CD4-positive, alpha-beta T cell (primary cell): Measurements from ENCODE around the gene ITPKA. TPM values are rescaled to one million over a fixed set of nuclear protein-coding genes. Genes with fewer than 3 reads are reported as not detected.

ENCODE experiments used
- ATAC-seq: fragments of 200-7000 bp; cut with Tn5 transposase; one replicate; pipeline ENCODE4 v1.10.0; 2022; ENCODE audit warnings: mild to moderate bottlenecking; ENCODE audit not compliant: poor library complexity
- CTCF ChIA-PET: fragments of 350-600 bp; sonication (Branson Sonifier 250); formaldehyde crosslinking; loops from one replicate; lab custom pipeline; 2021; ENCODE audit warnings: antibody characterized with exemption, inconsistent platforms; lab: Charles Lee
- POLR2A ChIA-PET: fragments of 350-600 bp; sonication (Branson Sonifier 250); formaldehyde crosslinking; loops from one replicate; lab custom pipeline; 2021; ENCODE audit warnings: antibody characterized with exemption, inconsistent platforms; lab: Charles Lee
- DNase-seq, 14 experiments: peaks; one replicate each; pipeline ENCODE4 v3.0.0-alpha.2; 2013 to 2020; ENCODE audit warnings: mixed read lengths in 2 of 14
- H3K27ac ChIP-seq, 2 donors: one replicate each; pipeline versions ENCODE4 v1.5.1 to v1.7.0; 2013; ENCODE audit warnings: low read length in 2 of 2, low read depth in 1 of 2, mild to moderate bottlenecking in 1 of 2
- H3K27me3 ChIP-seq, 2 experiments: 1 replicate in 1 of 2; 2 replicates in 1 of 2; pipeline versions ENCODE4 v1.6.1 to v1.7.0; 2013; ENCODE audit warnings: low read length in 2 of 2, control low read depth in 1 of 2, mild to moderate bottlenecking in 1 of 2, moderate library complexity in 1 of 2; ENCODE audit not compliant: insufficient read depth in 2 of 2, control insufficient read depth in 1 of 2
- H3K36me3 ChIP-seq: one replicate; pipeline ENCODE4 v1.6.1; 2013; ENCODE audit warnings: low read length, control low read depth; ENCODE audit not compliant: insufficient read depth
- H3K4me1 ChIP-seq: one replicate; pipeline ENCODE4 v1.6.1; 2013; ENCODE audit warnings: low read length, control low read depth; ENCODE audit not compliant: insufficient read depth
- H3K4me3 ChIP-seq: one replicate; pipeline ENCODE4 v1.5.1; 2013; ENCODE audit warnings: mild to moderate bottlenecking, low read length, moderate library complexity
- H3K9me3 ChIP-seq, 2 experiments: 1 replicate in 1 of 2; 2 replicates in 1 of 2; pipeline versions ENCODE4 v1.6.1 to v1.7.0; 2013; ENCODE audit warnings: low read length in 2 of 2, mild to moderate bottlenecking in 2 of 2, control low read depth in 1 of 2, moderate library complexity in 1 of 2; ENCODE audit not compliant: control insufficient read depth in 1 of 2, insufficient read depth in 1 of 2
- H3K27ac Mint-ChIP-seq: one replicate; pipeline ENCODE4 v1.8.0; 2020; ENCODE audit warnings: mixed read lengths
- H3K27me3 Mint-ChIP-seq: one replicate; pipeline ENCODE4 v1.8.0; 2021; ENCODE audit warnings: mixed read lengths
- H3K36me3 Mint-ChIP-seq: one replicate; pipeline ENCODE4 v1.8.0; 2021; ENCODE audit warnings: low read depth, mixed read lengths
- H3K4me1 Mint-ChIP-seq: one replicate; pipeline ENCODE4 v1.8.0; 2021; ENCODE audit warnings: low read depth, mixed read lengths
- H3K4me3 Mint-ChIP-seq: one replicate; pipeline ENCODE4 v1.8.0; 2020; ENCODE audit warnings: mild to moderate bottlenecking, mixed read lengths
- H3K9me3 Mint-ChIP-seq: one replicate; pipeline ENCODE4 v1.8.0; 2020; ENCODE audit warnings: mixed read lengths
- intact Hi-C, 2 experiments: fragments of 100-400 bp; cut with DNase I in 1 of 2; cut with micrococcal nuclease in 1 of 2; formaldehyde crosslinking; loops; one replicate each; pipeline versions ENCODE4 v1.15.1 to v1.9.0; 2023 to 2025; cut with DNase I, micrococcal nuclease
- total RNA-seq, 174 experiments: library from RNA in 2 of 174; stranded (reverse) in 2 of 174; gene quantifications; one replicate each; pipeline ENCODE4 v1.2.3 and lab custom pipeline; 2021 to 2026
- TF ChIP-seq, protein P1 (sequence below): fragments of 200-600 bp; IDR thresholded peaks from one replicate; pipeline ENCODE4 v1.8.0; 2022; ENCODE audit warnings: antibody characterized with exemption, mild to moderate bottlenecking

Gene ITPKA
- total RNA-seq, 2 experiments from 2014 or later, result not detected

DNA sequence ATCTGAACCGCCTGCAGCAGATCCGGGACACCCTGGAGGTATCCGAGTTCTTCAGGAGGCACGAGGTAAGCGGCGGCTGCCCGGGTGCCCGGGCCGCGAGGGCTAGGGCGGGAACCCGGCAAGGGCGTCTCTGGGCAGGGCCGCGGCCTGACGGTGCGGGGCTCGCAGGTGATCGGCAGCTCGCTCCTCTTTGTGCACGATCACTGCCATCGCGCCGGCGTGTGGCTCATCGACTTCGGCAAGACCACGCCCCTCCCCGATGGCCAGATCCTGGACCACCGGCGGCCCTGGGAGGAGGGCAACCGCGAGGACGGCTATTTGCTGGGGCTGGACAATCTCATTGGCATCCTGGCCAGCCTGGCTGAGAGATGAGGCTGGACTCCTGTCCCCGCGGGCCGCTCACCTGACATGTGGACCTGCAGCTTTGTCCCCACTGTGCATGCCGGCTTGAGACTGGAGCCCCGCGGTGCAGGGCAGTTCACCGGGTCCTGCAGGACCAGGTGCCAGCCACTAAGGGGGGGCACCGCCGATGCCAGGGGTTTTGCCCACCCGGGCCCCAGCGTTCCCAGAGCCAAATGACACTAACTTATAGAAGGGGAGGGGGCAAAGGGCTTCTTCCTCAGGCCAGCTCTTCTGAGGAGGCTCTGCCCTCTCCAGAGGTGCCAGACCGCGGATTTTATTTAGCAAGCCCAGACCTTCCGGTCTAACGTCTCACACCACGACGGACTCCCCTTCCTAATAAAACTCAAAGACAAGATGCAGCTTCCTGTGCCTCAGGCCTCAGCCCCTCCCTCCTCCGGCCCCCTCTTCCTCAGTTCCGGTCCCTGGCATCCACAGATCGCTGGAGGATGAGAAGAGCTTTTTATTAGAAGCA, 9.4 kb downstream of the ITPKA start:
- ATAC-seq, result peak; percentile 7
- H3K27ac ChIP-seq, result no peak overlapping the region
- Mint-ChIP-seq H3K27ac (no peak overlapping the region), H3K9me3 (no peaks in the 10 kb centered on the region), H3K4me1 (peaks cover 18% of the 10 kb centered on the region), H3K27me3 (peaks cover 59% of the 10 kb centered on the region), H3K36me3 (no peaks in the 10 kb centered on the region), H3K4me3 (peak overlapping the region; percentile 82)
- no peaks in the 10 kb centered on the region for H3K36me3 ChIP-seq
- peaks cover 30% of the 10 kb centered on the region for H3K4me1 ChIP-seq
- intact Hi-C loops, result no loop called here
- peaks cover 0 to 4% of the 10 kb centered on the region in 2 experiments for H3K9me3 ChIP-seq
- CTCF ChIA-PET, result interaction anchor here (0.5 to 1.2 kb wide), 2 partner anchors 32 to 37 kb away, joined by 3 read pairs; no protein-coding TSS in a partner anchor
- H3K4me3 ChIP-seq, result peak overlapping the region; percentile 52
- peaks cover 34 to 38% of the 10 kb centered on the region in 2 experiments for H3K27me3 ChIP-seq
- no peak for DNase-seq
- POLR2A ChIA-PET, result interaction anchor here (1.4 kb wide), 1 partner anchor 55 kb away, joined by 3 read pairs; no protein-coding TSS in a partner anchor
- TF ChIP-seq, protein P1, sequence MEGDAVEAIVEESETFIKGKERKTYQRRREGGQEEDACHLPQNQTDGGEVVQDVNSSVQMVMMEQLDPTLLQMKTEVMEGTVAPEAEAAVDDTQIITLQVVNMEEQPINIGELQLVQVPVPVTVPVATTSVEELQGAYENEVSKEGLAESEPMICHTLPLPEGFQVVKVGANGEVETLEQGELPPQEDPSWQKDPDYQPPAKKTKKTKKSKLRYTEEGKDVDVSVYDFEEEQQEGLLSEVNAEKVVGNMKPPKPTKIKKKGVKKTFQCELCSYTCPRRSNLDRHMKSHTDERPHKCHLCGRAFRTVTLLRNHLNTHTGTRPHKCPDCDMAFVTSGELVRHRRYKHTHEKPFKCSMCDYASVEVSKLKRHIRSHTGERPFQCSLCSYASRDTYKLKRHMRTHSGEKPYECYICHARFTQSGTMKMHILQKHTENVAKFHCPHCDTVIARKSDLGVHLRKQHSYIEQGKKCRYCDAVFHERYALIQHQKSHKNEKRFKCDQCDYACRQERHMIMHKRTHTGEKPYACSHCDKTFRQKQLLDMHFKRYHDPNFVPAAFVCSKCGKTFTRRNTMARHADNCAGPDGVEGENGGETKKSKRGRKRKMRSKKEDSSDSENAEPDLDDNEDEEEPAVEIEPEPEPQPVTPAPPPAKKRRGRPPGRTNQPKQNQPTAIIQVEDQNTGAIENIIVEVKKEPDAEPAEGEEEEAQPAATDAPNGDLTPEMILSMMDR, result no peak

DNA sequence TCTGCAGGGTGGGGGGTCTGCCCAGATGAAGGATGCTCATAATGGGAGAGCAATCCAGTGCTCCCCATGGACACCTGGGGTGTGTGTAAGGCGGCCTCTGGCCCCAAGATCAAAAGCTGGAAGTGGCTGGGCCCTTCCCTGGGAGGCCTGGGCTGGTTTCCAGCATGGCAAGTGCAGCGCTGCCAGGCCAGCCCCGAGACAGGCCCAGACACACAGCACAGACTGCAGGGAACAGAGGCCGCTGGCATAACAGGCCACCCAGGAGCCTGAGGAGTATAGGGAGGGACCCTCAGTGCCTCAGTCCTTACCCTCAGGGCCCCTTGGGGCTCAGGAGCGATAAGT, 10.0 kb downstream of the ITPKA start:
- Histone ChIP-seq H3K36me3 (no peaks in the 10 kb centered on the region), H3K4me3 (no peak overlapping the region), H3K9me3 (peaks cover 0 to 4% of the 10 kb centered on the region in 2 experiments), H3K27me3 (peaks cover 28 to 32% of the 10 kb centered on the region in 2 experiments), H3K27ac (no peak overlapping the region), H3K4me1 (peaks cover 30% of the 10 kb centered on the region)
- H3K9me3 Mint-ChIP-seq, result no peaks in the 10 kb centered on the region
- DNase-seq (no peak), ATAC-seq (no peak)
- ChIA-PET POLR2A (interaction anchor here (1.4 kb wide), 1 partner anchor 54 kb away, joined by 3 read pairs; no protein-coding TSS in a partner anchor), CTCF (interaction anchor here (0.5 to 1.2 kb wide), 2 partner anchors 33 to 38 kb away, joined by 3 read pairs; no protein-coding TSS in a partner anchor)
- TF ChIP-seq, protein P1, result no peak
- H3K27me3 Mint-ChIP-seq, result peaks cover 53% of the 10 kb centered on the region
- no peak overlapping the region for H3K27ac Mint-ChIP-seq
- H3K4me3 Mint-ChIP-seq, result peak overlapping the region; percentile 76
- H3K4me1 Mint-ChIP-seq, result peaks cover 18% of the 10 kb centered on the region
- no peaks in the 10 kb centered on the region for H3K36me3 Mint-ChIP-seq
- intact Hi-C loops, result no loop called here

DNA sequence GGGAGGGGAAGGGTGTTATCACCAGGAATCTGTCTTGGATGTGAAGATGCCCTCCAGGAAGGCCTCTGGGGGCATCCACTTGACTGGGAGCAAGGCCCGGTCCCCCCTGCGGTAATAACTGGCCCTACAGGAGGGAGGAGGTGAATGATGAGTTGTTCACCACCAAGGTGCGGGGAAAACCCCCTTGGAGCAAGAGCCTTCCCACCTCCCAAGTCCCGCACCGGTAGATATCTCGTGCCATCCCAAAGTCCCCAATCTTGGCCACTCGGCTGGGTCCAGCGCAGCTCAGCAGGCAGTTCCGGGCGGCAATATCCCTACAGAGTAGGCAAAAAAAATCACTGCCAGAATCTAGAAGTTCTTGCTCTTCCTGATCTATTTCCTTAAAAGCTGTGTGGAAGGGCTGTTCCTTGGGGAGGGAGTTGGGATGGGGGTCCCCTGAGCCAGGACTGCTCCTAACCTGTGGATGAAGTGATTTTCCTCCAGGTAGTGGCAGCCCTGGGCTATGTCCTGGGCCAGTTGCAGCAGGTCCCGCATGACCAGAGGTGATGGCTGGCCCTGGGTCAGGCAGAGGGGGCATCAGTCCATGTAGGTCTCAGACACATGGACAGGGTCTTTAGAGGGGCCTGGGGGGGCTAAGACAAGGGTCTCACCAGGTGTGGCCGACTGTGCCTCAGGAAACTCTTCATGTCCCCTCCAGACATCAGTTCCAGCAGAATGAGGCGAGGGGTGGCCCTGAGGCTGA, 11.2 kb downstream of the ITPKA start:
- Histone ChIP-seq H3K9me3 (peaks cover 0 to 4% of the 10 kb centered on the region in 2 experiments), H3K4me3 (no peak overlapping the region), H3K4me1 (peaks cover 30% of the 10 kb centered on the region), H3K27ac (no peak overlapping the region), H3K27me3 (peaks cover 16 to 22% of the 10 kb centered on the region in 2 experiments), H3K36me3 (no peaks in the 10 kb centered on the region)
- Mint-ChIP-seq H3K4me1 (peaks cover 18% of the 10 kb centered on the region), H3K36me3 (no peaks in the 10 kb centered on the region), H3K4me3 (peak overlapping the region; percentile 58), H3K27me3 (peaks cover 42% of the 10 kb centered on the region), H3K27ac (no peak overlapping the region), H3K9me3 (no peaks in the 10 kb centered on the region)
- POLR2A ChIA-PET, result no interaction called here
- TF ChIP-seq, protein P1, result no peak
- ATAC-seq (no peak), DNase-seq (no peak)
- CTCF ChIA-PET, result interaction anchor here (2.6 kb wide), 1 partner anchor 39 kb away, joined by 17 read pairs; no protein-coding TSS in a partner anchor
- intact Hi-C loops, result loop anchor here in 1 of 2 experiments (5.0 kb wide), 1 partner anchor 38 kb away; no protein-coding TSS in a partner anchor
